ENCODE data around the gene RAD18.
A peak's percentile ranks its signal among the peaks of the same experiment; 100 is the strongest.

The RAD18 gene

GRCh38 chr3:8854656-8855055 lies 108.6 kb downstream of the RAD18 start:
- no peak overlapping the region for H4K8ac ChIP-seq (ENCODE audit: low read depth, low read length)
- no peak for DNase-seq
- no peak overlapping the region for H3K4me2 ChIP-seq (ENCODE audit: low read length)
- peaks cover 3% of the 10 kb centered on the region for H3K9me3 ChIP-seq (ENCODE audit: insufficient read depth, low read depth, low read length)
- H3K27me3 ChIP-seq (ENCODE audit: insufficient read depth, low read length) = no peaks in the 10 kb centered on the region
- no peak overlapping the region for H3K18ac ChIP-seq (ENCODE audit: low read length)
- peaks cover 15% of the 10 kb centered on the region for H3K79me1 ChIP-seq (ENCODE audit: low read length)
- H3K27ac ChIP-seq (ENCODE audit: low read depth, low read length) = no peak overlapping the region
- H3K4me3 ChIP-seq (ENCODE audit: low read depth, low read length) = no peak overlapping the region
- H3K14ac ChIP-seq (ENCODE audit: low read length) = peak overlapping the region; percentile 72
- peak overlapping the region; percentile 68 for H2BK120ac ChIP-seq (ENCODE audit: insufficient read depth, low read length, poor library complexity)
- no peak overlapping the region for H4K12ac ChIP-seq (ENCODE audit: low read depth, low read length)
- peak overlapping the region; percentile 63 for H4K91ac ChIP-seq (ENCODE audit: low read depth, low read length)
- peaks cover 19% of the 10 kb centered on the region in 2 experiments for H3K4me1 ChIP-seq (ENCODE audit: control insufficient read depth in 1 of 2, insufficient read depth in 2 of 2, low read length in 2 of 2)
- H2BK5ac ChIP-seq (ENCODE audit: low read depth, low read length, poor library complexity) = no peak overlapping the region
- no peak overlapping the region for H2AFZ ChIP-seq (ENCODE audit: insufficient read depth, low read length, poor library complexity)
- H2AK5ac ChIP-seq (ENCODE audit: low read length) = peak overlapping the region; percentile 49
- H3K4ac ChIP-seq (ENCODE audit: low read depth, low read length) = peak overlapping the region; percentile 15
- WGBS (ENCODE audit: extremely low coverage, insufficient coverage, insufficient read length) = no CpG with 5 or more reads among the region's 4 CpGs
- no peak overlapping the region for H3K23ac ChIP-seq (ENCODE audit: low read length)
- H2BK12ac ChIP-seq (ENCODE audit: low read length) = peak overlapping the region; percentile 96
- H3K79me2 ChIP-seq (ENCODE audit: control insufficient read depth, insufficient read depth, low read length, poor library complexity) = peaks cover 2% of the 10 kb centered on the region
- H3K9ac ChIP-seq (ENCODE audit: low read length) = no peak overlapping the region
- peaks cover 0 to 4% of the 10 kb centered on the region in 2 experiments for H3K36me3 ChIP-seq (ENCODE audit: control insufficient read depth in 1 of 2, insufficient read depth in 2 of 2, low read length in 2 of 2)

GRCh38 chr3:8853081-8853480 lies 110.2 kb downstream of the RAD18 start:
- Histone ChIP-seq H3K18ac (ENCODE audit: low read length) (no peak overlapping the region), H3K9me3 (ENCODE audit: insufficient read depth, low read depth, low read length) (peaks cover 3% of the 10 kb centered on the region), H3K23ac (ENCODE audit: low read length) (no peak overlapping the region), H2BK120ac (ENCODE audit: insufficient read depth, low read length, poor library complexity) (peak overlapping the region; percentile 41), H3K4me3 (ENCODE audit: low read depth, low read length) (no peak overlapping the region), H3K79me2 (ENCODE audit: control insufficient read depth, insufficient read depth, low read length, poor library complexity) (peaks cover 2% of the 10 kb centered on the region), H4K91ac (ENCODE audit: low read depth, low read length) (peak overlapping the region; percentile 56), H3K4ac (ENCODE audit: low read depth, low read length) (no peak overlapping the region), H2AFZ (ENCODE audit: insufficient read depth, low read length, poor library complexity) (no peak overlapping the region), H3K27me3 (ENCODE audit: insufficient read depth, low read length) (no peaks in the 10 kb centered on the region), H3K36me3 (ENCODE audit: control insufficient read depth in 1 of 2, insufficient read depth in 2 of 2, low read length in 2 of 2) (peaks cover 0 to 4% of the 10 kb centered on the region in 2 experiments), H2BK12ac (ENCODE audit: low read length) (peak overlapping the region; percentile 30), H3K4me1 (ENCODE audit: control insufficient read depth in 1 of 2, insufficient read depth in 2 of 2, low read length in 2 of 2) (peaks cover 24 to 28% of the 10 kb centered on the region in 2 experiments), H2AK5ac (ENCODE audit: low read length) (no peak overlapping the region), H4K12ac (ENCODE audit: low read depth, low read length) (no peak overlapping the region), H4K8ac (ENCODE audit: low read depth, low read length) (no peak overlapping the region), H2BK5ac (ENCODE audit: low read depth, low read length, poor library complexity) (no peak overlapping the region), H3K14ac (ENCODE audit: low read length) (no peak overlapping the region), H3K4me2 (ENCODE audit: low read length) (no peak overlapping the region), H3K9ac (ENCODE audit: low read length) (no peak overlapping the region), H3K27ac (ENCODE audit: low read depth, low read length) (no peak overlapping the region), H3K79me1 (ENCODE audit: low read length) (peaks cover 19% of the 10 kb centered on the region)
- WGBS (ENCODE audit: extremely low coverage, insufficient coverage, insufficient read length) = no CpG with 5 or more reads among the region's 5 CpGs
- no peak for DNase-seq

GRCh38 chr3:8852511-8852910 lies 110.8 kb downstream of the RAD18 start:
- peak overlapping the region; percentile 15 for H3K4ac ChIP-seq (ENCODE audit: low read depth, low read length)
- H2BK5ac ChIP-seq (ENCODE audit: low read depth, low read length, poor library complexity) = peak overlapping the region; percentile 58
- H3K4me1 ChIP-seq (ENCODE audit: control insufficient read depth in 1 of 2, insufficient read depth in 2 of 2, low read length in 2 of 2) = peaks cover 24 to 29% of the 10 kb centered on the region in 2 experiments
- peak overlapping the region; percentile 75 for H4K91ac ChIP-seq (ENCODE audit: low read depth, low read length)
- H3K36me3 ChIP-seq (ENCODE audit: control insufficient read depth in 1 of 2, insufficient read depth in 2 of 2, low read length in 2 of 2) = peaks cover 0 to 4% of the 10 kb centered on the region in 2 experiments
- H3K27ac ChIP-seq (ENCODE audit: low read depth, low read length) = peak overlapping the region; percentile 57
- peak overlapping the region; percentile 72 for H3K14ac ChIP-seq (ENCODE audit: low read length)
- DNase-seq = no peak
- H4K8ac ChIP-seq (ENCODE audit: low read depth, low read length) = peak overlapping the region; percentile 6
- no peak overlapping the region for H3K4me2 ChIP-seq (ENCODE audit: low read length)
- peaks cover 19% of the 10 kb centered on the region for H3K79me1 ChIP-seq (ENCODE audit: low read length)
- WGBS (ENCODE audit: extremely low coverage, insufficient coverage, insufficient read length) = no CpG with 5 or more reads among the region's 5 CpGs
- peak overlapping the region; percentile 37 for H2BK12ac ChIP-seq (ENCODE audit: low read length)
- H3K18ac ChIP-seq (ENCODE audit: low read length) = peak overlapping the region; percentile 57
- no peak overlapping the region for H3K4me3 ChIP-seq (ENCODE audit: low read depth, low read length)
- H2AFZ ChIP-seq (ENCODE audit: insufficient read depth, low read length, poor library complexity) = no peak overlapping the region
- peaks cover 3% of the 10 kb centered on the region for H3K9me3 ChIP-seq (ENCODE audit: insufficient read depth, low read depth, low read length)
- no peak overlapping the region for H4K12ac ChIP-seq (ENCODE audit: low read depth, low read length)
- H2BK120ac ChIP-seq (ENCODE audit: insufficient read depth, low read length, poor library complexity) = peak overlapping the region; percentile 85
- H2AK5ac ChIP-seq (ENCODE audit: low read length) = peak overlapping the region; percentile 85
- no peak overlapping the region for H3K9ac ChIP-seq (ENCODE audit: low read length)
- no peaks in the 10 kb centered on the region for H3K27me3 ChIP-seq (ENCODE audit: insufficient read depth, low read length)
- H3K23ac ChIP-seq (ENCODE audit: low read length) = no peak overlapping the region
- H3K79me2 ChIP-seq (ENCODE audit: control insufficient read depth, insufficient read depth, low read length, poor library complexity) = peaks cover 2% of the 10 kb centered on the region

- Histone ChIP-seq H4K91ac (ENCODE audit: low read depth, low read length) (peak overlapping the region; percentile 91), H3K36me3 (ENCODE audit: control insufficient read depth in 1 of 2, insufficient read depth in 2 of 2, low read length in 2 of 2) (peaks cover 0 to 4% of the 10 kb centered on the region in 2 experiments), H3K4ac (ENCODE audit: low read depth, low read length) (no peak overlapping the region), H4K12ac (ENCODE audit: low read depth, low read length) (no peak overlapping the region), H3K79me2 (ENCODE audit: control insufficient read depth, insufficient read depth, low read length, poor library complexity) (peaks cover 2% of the 10 kb centered on the region), H2BK120ac (ENCODE audit: insufficient read depth, low read length, poor library complexity) (peak overlapping the region; percentile 90), H2AFZ (ENCODE audit: insufficient read depth, low read length, poor library complexity) (no peak overlapping the region), H3K18ac (ENCODE audit: low read length) (no peak overlapping the region), H3K9me3 (ENCODE audit: insufficient read depth, low read depth, low read length) (peaks cover 3% of the 10 kb centered on the region), H2AK5ac (ENCODE audit: low read length) (no peak overlapping the region), H3K79me1 (ENCODE audit: low read length) (peaks cover 19% of the 10 kb centered on the region), H3K4me3 (ENCODE audit: low read depth, low read length) (no peak overlapping the region), H3K14ac (ENCODE audit: low read length) (no peak overlapping the region), H4K8ac (ENCODE audit: low read depth, low read length) (peak overlapping the region; percentile 65), H2BK12ac (ENCODE audit: low read length) (no peak overlapping the region), H3K9ac (ENCODE audit: low read length) (no peak overlapping the region), H3K27ac (ENCODE audit: low read depth, low read length) (peak overlapping the region; percentile 87), H3K4me2 (ENCODE audit: low read length) (no peak overlapping the region), H3K27me3 (ENCODE audit: insufficient read depth, low read length) (no peaks in the 10 kb centered on the region), H3K4me1 (ENCODE audit: control insufficient read depth in 1 of 2, insufficient read depth in 2 of 2, low read length in 2 of 2) (peaks cover 24 to 29% of the 10 kb centered on the region in 2 experiments), H3K23ac (ENCODE audit: low read length) (no peak overlapping the region), H2BK5ac (ENCODE audit: low read depth, low read length, poor library complexity) (peak overlapping the region; percentile 87)
- no CpG with 5 or more reads among the region's 4 CpGs for WGBS (ENCODE audit: extremely low coverage, insufficient coverage, insufficient read length)
- DNase-seq = peak; percentile 93 to 96
Measured at GRCh38 chr3:8851703-8852102, 111.6 kb downstream of the RAD18 start.
